A673 (cell line): ENCODE results near the gene RSPH9.

Source experiments
- CTCF ChIP-seq: fragments of 300-800, 200-600 bp; sonication (generic); conservative IDR thresholded peaks from 2 replicates; pipeline ENCODE4 v1.5.1; 2017; ENCODE audit warnings: low read depth, mild to moderate bottlenecking, antibody characterized with exemption, low read length, moderate library complexity, mixed read lengths
- EZH2 ChIP-seq: fragments of 200-600 bp; sonication (generic); IDR thresholded peaks from 2 replicates; pipeline ENCODE4 v1.6.1; 2017; ENCODE audit warnings: borderline replicate concordance, low read depth, mild to moderate bottlenecking, mixed read lengths, antibody characterized with exemption, low read length; ENCODE audit not compliant: poor library complexity, severe bottlenecking

GRCh38 chr6:43713643-43714310, 68.9 kb downstream of the RSPH9 start:
- no peak for TF ChIP-seq CTCF
- no peak for TF ChIP-seq EZH2
